Right renal cortex interstitium (tissue), 3 donors: ENCODE measurements around the gene DUSP5. TPM values are rescaled to one million over a fixed set of nuclear protein-coding genes. Genes with fewer than 3 reads are reported as not detected.
A peak's percentile ranks its signal among the peaks of the same experiment; 100 is the strongest.
"Not testable (repeated sequence)": the region's sequence is repeated elsewhere in the genome, so short reads cannot be mapped to it uniquely, and the experiment has no call there.

Experiments
- DNase-seq, 3 donors: peaks; one replicate each; pipeline ENCODE4 v3.0.0-alpha.2; 2013; ENCODE audit warnings: low read depth in 3 of 3, low spot score in 2 of 3
- polyA plus RNA-seq, 3 donors: library from polyadenylated mRNA; unstranded; fragments of 120-200 nt; gene quantifications; one replicate each; pipeline ENCODE4 v1.2.1, GENCODE V29; 2013; ENCODE audit not compliant: insufficient read length in 3 of 3

The DUSP5 gene
- polyA plus RNA-seq: 10 to 100 TPM; 12.8 to 14.4 (median 13.1) TPM

- DNase-seq: peak; percentile 80 to 92 (median 89)
These were observed at the start of gene DUSP5 for GRCh38 chr10:110497438-110498086. DUSP5 (plus strand) TSS chr10:110497907; CDS start chr10:110498122, 215 bp downstream.

- no peak for DNase-seq
These were observed 48.9 kb upstream of the DUSP5 start for GRCh38 chr10:110448682-110449418.

GRCh38 chr10:110455446-110455845 is 42.3 kb upstream of the DUSP5 start:
- DNase-seq: no peak

DNA sequence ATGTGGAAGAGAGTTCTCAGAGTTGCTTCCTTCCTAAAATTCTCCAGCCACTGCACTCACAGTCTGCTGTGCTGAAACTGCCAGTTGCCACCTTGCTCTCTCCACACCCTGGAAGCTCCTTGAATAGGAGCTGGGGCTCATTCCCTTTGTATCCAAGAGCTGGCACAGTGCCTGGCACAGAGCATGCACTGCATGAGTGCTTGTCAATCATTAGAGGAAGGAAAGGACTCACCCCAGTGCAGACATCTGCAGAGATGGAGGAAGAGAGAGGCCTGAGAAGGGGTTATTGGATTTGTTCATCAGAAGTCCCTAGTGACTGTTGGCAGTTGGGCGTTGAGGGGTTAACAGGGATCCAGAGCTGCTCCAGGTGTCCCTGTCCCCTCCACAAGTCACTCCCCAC is 41.7 kb upstream of the DUSP5 start:
- DNase-seq: no peak

DNA sequence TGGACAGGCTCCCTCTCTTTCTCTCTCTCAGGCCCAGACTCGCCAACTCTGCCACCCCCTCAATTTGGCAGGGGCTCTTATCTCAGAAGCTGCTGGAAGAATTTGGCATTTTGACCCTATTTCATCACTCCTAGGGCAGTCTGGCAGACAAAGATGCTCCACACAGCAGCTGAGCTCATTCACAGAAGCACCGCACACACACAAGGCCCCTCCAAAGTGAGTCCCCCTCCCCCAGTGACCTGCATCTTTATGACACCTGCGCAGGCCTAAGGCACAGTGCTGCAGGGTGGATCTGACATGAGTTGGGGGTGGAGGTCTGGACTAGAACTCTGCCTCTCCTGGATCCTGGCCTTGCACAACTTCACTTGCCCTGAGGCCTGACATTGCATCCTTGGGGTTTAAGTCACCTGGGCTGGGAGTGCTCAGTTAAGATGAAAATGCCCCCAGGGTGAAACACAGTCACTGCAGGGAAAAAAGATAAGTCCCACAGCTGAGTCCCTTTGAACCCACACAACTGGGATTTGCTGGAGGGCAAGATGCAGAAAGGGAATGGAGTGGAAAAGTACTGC is 41.1 kb upstream of the DUSP5 start:
- DNase-seq: no peak

DNA sequence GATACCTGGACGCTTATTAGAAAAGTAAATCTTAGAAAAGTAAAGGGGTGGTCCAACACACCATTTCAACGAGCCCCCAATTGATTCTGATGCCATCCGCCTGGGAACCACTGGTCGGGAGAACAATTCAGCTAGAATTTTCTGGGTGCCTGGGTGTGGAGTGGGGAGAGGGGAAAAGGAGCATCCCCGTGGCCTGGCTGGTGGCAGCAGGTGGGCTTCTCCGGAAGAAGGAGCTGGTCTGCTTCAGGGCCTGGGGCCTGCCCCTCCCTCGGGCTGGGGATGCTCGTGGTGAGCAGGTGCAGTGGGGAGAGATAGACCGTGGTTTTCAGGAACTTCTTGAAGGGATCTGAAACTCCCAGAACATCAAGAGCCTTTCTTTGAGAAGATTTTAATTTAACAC is 39.9 kb upstream of the DUSP5 start:
- no peak for DNase-seq

- no peak for DNase-seq
These were observed 39.3 kb upstream of the DUSP5 start for GRCh38 chr10:110458266-110458920.

DNA sequence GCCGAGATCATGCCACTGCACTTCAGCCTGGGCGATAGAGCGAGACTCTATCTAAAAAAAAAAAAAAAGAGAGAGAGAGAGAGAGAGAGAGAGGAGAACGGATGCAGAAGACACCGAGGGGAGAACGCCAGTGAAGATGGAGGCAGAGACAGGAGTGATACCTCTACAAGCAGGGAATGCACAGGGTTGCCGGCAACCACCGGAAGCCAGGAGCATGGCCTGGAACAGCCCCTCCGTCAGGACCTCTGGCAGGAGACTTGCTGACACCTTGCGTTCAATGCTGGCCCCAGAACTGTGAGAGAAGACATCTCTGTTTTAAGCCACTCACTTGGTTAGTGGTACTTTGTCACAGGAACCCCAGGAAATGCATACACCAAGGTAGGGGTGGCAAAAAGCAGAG is 38.1 kb upstream of the DUSP5 start:
- DNase-seq: no peak

DNA sequence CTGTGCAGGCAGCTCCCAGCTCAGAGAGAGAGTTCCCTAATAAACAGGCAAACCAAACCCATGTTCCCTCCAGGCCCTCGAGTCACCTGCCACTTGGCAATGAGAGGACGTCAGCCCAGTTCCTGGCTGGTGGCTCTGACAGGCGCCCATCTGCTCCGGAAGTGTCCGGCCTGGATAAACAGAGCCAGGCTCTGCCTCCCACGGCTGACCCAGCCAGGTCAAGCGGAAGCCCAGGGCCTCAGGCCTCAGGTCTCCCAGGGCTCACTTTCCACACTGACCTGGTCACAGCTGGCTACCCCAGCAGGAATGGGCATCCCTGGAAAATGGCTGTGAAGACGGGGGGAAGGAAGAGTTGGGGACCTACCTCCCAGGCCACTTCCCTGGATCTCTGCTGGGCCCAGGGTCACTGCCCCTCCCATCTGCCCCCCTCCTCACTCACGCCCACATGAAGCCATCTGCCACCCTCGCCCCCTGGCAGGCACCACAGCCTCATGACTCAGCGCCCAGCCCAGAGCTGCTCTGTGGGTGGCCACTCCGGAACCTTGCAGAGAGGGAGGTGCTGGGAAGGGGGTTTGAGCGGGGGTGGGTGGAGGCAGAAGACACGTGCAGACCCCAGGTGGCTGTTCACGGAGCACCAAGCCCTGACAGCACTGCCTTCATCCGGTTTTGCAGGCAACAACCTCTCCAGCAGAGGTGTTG is 37.4 kb upstream of the DUSP5 start:
- no peak for DNase-seq

DNA sequence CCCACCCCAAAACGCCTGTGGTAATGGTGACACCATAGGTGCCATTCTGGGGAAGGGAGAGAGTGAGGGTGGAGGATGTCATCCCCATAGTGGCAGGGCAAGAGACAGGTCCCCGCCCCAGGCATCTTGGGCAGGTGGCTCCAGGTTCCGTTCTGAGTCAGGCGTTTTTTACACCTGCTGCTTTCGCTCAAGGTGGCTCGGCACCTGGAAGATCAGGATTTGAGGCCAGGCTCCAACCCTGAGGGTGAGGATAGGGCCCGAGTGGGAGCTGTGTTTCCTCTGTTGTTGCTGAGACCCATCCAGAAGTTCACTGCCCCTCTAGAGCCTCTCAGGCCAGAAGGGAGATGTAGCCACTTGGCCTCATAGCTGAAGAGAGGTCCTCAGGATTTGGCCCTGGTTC is 36.6 kb upstream of the DUSP5 start:
- DNase-seq: no peak

DNA sequence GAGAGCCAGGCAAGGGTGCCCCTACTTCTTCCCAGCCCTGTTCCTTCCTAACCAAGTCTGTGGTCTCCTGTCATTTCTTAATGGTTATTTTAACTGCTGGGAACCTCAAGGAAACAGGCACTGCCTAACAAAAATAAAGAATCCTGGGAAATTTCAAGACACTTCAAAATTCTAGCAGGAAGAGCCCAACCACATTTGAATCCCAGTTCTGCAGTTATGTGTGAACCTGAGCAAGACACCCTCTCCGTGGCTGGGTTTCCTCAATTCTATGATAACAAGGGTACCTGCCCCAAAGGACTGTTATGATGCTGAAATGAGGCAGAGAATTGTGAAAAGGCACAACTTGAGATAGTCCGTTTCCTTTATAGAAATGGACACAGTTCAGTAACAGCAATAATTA is 36.2 kb upstream of the DUSP5 start:
- DNase-seq: no peak

DNA sequence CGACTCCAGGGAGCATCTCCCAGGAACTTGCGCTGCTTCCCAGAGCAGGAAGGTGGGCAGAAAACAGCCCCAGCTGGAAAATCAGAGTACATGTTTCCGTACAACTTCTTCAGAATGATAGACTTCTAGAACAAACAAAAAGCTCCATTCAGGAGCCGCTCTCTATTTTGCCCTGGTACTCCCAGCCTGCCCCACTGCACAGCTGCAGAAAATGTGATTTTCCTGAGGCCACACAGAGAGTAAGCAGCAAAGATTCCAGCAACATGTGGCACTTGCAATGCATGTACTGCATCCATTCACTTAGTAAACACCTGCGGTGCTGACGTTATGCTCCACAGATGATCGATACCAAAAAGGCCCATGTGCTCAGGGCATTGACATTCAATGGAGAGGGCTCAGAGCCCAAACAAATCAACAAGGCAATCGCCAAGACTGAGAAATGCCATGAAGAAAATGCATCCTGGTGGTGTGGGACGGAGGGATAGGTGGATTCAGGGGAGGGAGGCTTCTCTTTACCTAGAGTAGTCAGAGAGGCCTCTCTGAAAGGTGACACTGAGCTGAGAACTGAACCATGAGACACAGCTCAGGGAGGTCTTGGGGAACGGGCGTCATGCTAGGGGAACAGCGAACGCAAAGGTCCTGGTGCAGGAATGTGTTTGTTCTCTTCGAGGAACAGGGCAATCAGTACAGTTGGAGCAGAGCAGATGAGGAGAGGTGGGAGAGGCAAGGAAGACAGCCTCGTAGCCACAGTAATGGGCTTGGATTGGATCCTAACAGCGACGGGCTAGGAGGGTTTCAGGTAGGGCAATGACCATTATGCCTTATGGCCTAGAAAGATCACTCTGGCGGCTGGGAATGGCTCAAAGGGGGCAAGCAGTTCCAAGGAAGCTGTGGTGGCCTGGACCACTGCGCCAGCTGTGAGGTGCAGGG is 35.3 kb upstream of the DUSP5 start:
- DNase-seq: no peak

- DNase-seq: not testable (repeated sequence)
These were observed 29.4 kb upstream of the DUSP5 start for GRCh38 chr10:110468258-110468657.

DNA sequence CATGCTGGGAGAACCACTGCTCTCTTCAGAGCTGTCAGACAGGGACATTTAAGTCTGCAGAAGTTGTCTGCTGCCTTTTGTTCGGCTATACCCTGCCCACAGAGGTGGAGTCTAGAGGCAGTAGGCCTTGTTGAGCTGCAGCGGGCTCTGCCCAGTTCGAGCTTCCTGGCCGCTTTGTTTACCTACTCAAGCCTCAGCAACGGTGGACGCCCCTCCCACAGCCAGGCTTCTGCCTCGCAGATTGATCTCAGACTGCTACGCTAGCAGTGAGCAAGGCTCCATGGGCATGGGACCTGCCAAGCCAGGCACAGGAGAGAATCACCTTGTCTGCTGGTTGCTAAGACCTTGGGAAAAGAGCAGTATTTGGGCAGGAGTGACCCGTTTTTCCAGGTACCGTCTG is 27.2 kb upstream of the DUSP5 start:
- DNase-seq: not testable (repeated sequence)

DNA sequence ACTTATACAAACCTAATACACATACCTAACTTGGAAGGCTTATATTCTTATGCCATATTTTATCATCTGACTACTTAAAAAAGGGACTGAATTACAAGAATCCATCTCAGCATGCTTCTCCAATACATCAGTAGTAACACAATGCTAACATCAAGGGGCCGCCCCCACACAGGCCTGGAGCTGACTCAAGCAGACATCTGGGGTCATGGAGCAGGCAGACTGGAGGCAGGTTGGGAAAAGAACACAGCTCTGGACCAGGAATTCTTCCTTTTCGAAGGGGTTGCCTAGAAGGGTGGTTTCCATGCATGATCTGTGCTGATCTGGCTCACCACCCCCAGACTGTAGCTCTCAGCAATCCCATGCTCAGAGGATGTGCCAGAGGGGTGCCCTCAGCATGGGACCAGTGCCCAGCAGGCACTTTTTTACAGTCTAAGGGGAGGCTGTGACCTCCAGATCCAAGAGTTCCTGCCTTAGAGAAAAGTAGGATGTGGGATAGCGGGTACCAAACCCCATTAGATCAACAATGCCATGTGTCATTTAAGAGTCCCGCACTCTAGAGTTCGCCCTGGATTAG is 26.1 kb upstream of the DUSP5 start:
- DNase-seq: no peak

DNA sequence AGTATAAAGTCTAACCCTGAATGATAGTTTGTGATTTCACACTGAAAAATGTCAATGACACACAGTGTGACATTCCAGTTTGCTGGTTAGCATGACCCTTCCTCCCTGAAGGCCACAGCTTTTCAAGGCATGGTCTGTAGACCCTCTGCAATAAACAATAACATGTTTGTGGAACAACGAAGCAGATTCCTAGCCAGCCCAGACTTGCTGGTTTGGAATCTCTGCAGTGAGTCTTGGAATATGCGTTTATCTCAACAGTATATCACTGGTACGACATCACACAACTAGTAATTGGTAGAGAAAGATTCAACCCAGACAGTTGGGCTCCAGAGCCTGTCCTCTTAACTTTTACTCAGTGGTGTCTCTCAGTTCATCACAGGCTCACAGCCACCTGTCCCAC is 23.7 kb upstream of the DUSP5 start:
- no peak for DNase-seq

- DNase-seq: no peak
These were observed 22.9 kb upstream of the DUSP5 start for GRCh38 chr10:110474826-110475225.

GRCh38 chr10:110475722-110476515 is 21.8 kb upstream of the DUSP5 start:
- DNase-seq: no peak

DNA sequence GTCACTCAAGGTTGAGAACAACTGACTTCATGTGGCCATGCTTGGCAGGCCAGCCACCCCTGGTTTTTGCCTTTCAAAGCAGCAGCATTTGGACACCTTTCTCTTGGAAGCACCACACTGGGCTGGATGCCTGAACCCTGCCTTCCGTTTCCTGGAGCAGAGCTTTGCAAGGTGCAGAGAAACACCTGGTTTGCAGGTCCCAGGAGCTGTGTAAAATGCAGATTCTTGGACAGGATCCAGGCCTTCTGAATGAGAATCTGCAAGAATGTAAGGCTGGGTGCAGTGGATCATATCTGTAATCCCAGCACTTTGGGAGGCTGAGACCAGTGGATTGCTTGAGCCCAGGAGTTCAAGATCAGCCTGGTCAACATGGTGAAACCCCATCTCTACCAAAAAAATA is 18.0 kb upstream of the DUSP5 start:
- no peak for DNase-seq
